Endometrial microvascular endothelial cells (primary cell): ENCODE results near the gene LRRTM4. TPM values are rescaled to one million over a fixed set of nuclear protein-coding genes. Genes with fewer than 3 reads are reported as not detected.
"Not testable (repeated sequence)": the region's sequence is repeated elsewhere in the genome, so short reads cannot be mapped to it uniquely, and the experiment has no call there.

Experiments used
- in situ Hi-C: cut with HindIII; loops from 2 replicates; pipeline ENCODE4 v1.10.0; 2017; ENCODE audit warnings: low sequenced_read_pairs, low pct_unique_long_range_greater_than_20kb; ENCODE audit errors: inconsistent ontology term
- total RNA-seq: library from RNA; depleted of rRNA; stranded (reverse); fragments of >200 nt; gene quantifications from one replicate; pipeline ENCODE4 v1.2.3, GENCODE V29; 2015; ENCODE audit errors: inconsistent ontology term

The LRRTM4 gene
- total RNA-seq, 1 donor from 2014 or later = not detected

GRCh38 chr2:77105008-77105407 is 417.2 kb downstream of the LRRTM4 start:
- in situ Hi-C loops = no loop called here

- in situ Hi-C loops = no loop called here
These were observed 417.6 kb downstream of the LRRTM4 start for GRCh38 chr2:77104554-77104953.

- in situ Hi-C loops = no loop called here
These were observed 419.2 kb downstream of the LRRTM4 start for GRCh38 chr2:77102927-77103326.

DNA sequence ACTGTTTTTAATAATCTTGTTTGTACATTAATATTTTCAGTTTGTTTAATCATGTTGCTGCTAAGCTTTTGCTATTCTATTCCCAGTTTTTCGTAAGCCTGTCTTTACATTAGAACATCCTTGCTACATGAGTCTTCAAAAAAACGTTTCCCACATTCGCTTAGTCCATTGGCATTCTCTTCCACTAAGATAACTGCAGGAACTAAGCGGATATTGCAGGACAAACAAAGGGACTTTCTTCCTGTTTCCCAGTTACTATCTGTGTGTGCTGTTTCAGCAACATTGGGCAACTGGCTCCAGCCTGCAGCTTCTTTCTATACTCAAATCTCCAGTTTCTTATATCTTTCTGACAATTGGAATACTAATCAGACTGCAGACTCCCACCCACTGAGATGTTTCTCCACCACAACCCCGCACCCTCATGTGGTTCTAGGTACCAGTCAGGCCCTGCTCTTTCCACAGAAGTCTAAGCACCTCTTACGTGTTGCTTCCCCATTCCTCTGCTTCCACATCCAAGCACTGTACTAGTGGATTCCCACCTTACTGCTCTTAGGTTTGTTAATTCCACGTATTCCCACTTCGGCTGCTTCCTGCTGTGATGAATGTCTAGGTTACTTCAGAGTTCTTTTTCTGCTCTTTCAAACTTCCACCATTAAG is 420.3 kb downstream of the LRRTM4 start:
- in situ Hi-C loops = no loop called here

- in situ Hi-C loops = no loop called here
These were observed 422.2 kb downstream of the LRRTM4 start for GRCh38 chr2:77099961-77100360.

- in situ Hi-C loops = not testable (repeated sequence)
These were observed 426.7 kb downstream of the LRRTM4 start for GRCh38 chr2:77095525-77095924.

DNA sequence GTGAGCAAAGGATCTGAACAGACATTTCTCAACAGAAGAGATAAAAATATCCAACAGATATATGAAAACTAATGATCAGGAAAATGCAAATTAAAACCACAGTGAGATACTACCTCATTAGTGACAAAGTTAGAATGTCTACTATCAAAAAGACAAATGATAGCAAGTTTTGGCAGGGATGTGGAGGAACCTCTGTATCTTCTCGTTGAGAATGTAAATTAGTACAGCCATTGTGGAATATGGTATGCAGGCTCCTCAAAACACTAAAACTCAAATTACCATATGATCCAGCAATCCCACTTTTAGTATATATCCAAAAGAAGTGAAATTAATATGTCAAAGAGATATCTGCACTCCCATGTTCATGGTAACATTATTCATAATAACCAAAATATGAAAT is 427.1 kb downstream of the LRRTM4 start:
- in situ Hi-C loops = no loop called here

DNA sequence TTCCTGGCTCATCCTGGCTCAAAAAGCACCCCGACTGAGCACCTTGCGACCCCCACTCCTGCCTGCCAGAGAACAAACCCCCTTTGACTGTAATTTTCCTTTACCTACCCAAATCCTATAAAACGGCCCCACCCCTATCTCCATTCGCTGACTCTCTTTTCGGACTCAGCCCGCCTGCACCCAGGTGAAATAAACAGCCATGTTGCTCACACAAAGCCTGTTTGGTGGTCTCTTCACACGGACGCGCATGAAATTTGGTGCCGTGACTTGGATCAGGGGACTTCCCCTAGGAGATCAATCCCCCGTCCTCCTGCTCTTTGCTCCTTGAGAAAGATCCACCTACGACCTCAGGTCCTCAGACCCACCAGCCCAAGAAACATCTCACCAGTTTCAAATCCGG is 433.8 kb downstream of the LRRTM4 start:
- in situ Hi-C loops = not testable (repeated sequence)

- in situ Hi-C loops = no loop called here
These were observed 434.2 kb downstream of the LRRTM4 start for GRCh38 chr2:77087987-77088414.

DNA sequence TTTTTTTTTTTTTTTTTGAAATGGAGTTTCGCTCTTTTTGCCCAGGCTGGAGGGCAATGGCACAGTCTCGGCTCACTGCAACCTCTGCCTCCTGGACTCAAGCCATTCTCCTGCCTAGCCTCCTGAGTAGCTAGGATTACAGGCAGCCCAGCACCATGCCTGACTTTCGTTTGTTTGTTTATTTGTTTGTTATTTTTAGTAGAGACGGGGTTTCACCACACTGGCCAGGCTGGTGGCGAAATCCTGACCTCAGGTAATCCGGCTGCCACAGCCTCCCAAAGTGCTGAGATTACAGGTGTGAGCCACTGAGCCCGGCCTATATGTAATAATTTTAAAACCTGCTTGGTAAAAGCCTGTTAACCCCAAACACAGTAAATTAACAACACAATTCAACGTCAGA is 435.7 kb downstream of the LRRTM4 start:
- in situ Hi-C loops = no loop called here

DNA sequence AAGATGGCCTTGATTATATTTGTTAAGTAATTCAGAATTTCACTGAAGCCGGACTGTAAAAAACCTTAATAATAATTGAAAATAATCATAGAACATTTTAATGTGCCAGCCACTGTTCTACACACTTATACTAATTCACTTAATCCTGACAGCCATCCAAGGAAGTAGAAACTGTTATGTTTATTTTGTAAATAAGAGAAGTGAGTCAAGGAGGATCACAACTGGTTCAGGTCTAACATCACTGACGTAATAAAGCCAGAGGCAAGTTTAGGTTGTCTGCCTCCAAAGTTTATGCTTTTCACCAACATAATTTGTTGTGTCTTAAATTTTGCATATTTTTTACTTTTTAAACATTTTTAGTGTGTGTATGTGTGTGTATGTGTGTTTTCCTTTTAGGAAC is 436.1 kb downstream of the LRRTM4 start:
- in situ Hi-C loops = no loop called here

GRCh38 chr2:77085561-77085960 is 436.6 kb downstream of the LRRTM4 start:
- in situ Hi-C loops = no loop called here

DNA sequence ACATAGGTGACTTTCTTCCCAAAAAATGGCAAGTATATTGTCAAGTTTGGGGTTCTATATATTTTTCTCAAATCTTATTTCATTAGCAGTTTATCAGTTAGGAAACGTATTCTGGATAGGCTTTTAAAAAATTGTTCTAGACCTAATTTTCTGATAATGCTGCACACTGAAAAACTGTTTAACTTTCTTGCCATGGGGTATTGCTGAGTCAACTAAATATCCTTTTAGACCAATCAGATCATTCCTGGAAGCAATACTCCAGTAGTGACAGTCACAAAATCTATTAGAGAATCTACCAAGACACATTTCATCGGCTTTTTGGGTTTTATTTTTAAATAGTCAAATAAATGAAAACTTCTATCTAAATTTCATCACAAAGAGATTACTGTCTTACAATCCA is 440.6 kb downstream of the LRRTM4 start:
- in situ Hi-C loops = no loop called here

- in situ Hi-C loops = no loop called here
These were observed 457.9 kb downstream of the LRRTM4 start for GRCh38 chr2:77064324-77064723.

DNA sequence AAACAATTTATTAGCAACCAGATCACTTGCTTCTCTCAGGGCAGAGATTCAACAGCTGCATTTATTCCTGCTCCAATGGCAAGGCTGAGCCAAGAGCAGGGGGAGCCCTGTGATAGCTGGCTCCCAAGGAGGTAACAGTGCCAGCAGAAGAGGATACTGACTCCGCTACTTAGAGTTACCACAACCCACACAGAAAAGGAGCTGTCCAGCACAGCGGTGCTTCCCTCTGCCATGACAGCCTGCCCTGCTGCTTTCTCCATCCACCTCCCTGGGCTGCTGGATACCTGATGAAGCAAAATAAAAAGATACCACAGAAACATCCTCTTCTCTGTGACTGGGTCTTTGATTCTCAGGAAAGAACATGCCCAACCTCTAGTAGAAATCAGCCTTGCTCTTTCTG is 467.2 kb downstream of the LRRTM4 start:
- in situ Hi-C loops = no loop called here

- in situ Hi-C loops = no loop called here
These were observed 475.8 kb downstream of the LRRTM4 start for GRCh38 chr2:77046339-77046738.

DNA sequence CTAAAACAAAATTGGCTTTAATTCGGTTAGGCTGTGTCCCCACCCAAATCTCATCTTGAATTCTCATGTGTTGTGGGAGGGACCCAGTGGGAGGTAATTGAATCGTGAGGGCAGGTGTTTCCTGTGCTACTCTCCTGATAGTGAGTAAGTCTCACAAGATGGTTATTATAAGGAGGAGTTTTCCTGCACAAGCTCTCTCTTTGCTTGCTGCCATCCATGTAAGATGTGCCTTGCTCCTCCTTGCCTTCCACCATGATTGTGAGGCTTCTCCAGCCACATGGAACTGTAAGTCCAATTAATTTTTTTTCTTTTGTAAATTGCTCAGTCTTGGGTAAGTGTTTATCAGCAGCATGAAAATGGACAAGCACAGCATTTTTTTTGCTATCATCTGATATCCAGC is 476.7 kb downstream of the LRRTM4 start:
- in situ Hi-C loops = not testable (repeated sequence)

GRCh38 chr2:77034445-77034844 is 487.7 kb downstream of the LRRTM4 start:
- in situ Hi-C loops = no loop called here

DNA sequence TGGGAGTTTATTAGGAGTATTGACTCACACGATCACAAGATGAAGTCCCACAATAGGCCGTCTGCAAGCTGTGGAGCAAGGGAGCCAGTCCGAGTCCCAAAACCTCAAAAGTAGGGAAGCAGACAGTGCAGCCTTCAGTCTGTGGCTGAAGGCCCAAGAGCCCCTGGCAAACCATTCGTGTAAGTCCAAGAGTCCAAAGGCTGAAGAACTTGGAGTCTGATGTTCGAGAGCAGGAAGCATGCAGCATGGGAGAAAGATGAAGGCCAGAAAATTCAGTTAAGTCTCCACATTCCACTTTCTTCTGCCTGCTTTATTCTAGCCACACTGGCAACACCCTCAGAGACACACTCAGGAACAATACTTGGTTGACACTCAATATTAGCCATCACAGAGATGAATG is 492.9 kb downstream of the LRRTM4 start:
- in situ Hi-C loops = not testable (repeated sequence)

DNA sequence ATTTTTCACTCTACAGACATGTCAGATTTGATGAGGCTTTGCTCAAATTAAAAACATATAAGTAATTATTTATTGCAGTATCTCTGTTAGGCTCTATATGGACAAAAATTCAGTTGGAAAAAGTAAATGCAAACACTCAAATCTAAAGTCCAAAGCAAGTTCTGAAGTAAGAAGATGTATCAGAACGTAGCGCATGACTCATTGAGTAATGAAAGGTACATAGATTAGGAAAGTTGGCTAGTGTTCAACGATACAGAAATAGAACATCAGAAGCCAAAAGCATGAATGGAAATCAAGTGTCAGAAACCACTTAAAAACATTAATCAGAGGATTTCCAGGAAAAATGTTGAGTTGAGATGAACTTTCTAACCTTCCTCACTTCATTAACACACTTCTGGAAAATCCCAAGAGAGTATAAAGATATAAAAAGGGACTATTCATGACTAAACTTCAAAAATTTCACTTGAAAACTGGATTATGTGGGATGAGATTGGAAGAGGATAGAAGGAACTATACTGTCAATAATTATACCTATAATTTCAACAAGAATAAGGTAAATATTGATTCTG is 494.1 kb downstream of the LRRTM4 start:
- in situ Hi-C loops = no loop called here

DNA sequence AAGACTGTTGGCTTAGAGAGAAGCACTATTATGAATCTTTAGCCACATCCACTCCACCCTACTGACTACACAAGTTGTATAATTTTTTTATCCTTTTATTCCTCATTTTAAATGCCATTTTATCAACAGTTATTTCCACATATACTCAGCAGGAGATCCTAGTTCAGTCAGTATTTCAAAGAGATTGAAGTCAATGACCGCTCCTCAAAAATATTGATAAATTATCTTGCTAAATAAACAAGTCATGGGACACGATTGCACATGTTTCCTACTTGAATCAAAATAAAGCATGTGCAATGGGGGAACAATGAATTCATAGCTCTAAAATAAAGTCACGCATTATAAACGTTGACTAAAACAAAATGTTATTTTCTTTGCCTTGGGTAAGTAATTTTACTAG is 496.5 kb downstream of the LRRTM4 start:
- in situ Hi-C loops = no loop called here
